SK-N-SH (cell line): Measurements from ENCODE around the gene TMEM94. TPM values are rescaled to one million over a fixed set of nuclear protein-coding genes. Genes with fewer than 3 reads are reported as not detected.

ENCODE experiments used
- CTCF ChIA-PET: fragments of 300-600, 350-600 bp; formaldehyde crosslinking; extraction: SDS; loops from one replicate; lab custom pipeline; 2021; lab: Yijun Ruan, JAX
- POLR2A ChIA-PET: fragments of 350-600 bp; sonication (Branson Sonifier 250); formaldehyde crosslinking; extraction: SDS; loops from one replicate; lab custom pipeline; 2020; ENCODE audit warnings: antibody characterized with exemption, inconsistent platforms; lab: Yijun Ruan, JAX
- DNase-seq: peaks from one replicate; pipeline ENCODE4 v3.0.0; 2012
- H2AFZ ChIP-seq: fragments of 200-600 bp; sonication (generic); 2 replicates; pipeline ENCODE4 v1.8.1; 2016; ENCODE audit warnings: antibody characterized with exemption, mild to moderate bottlenecking, low read depth
- H3F3A ChIP-seq: fragments of 200-600 bp; sonication (generic); replicated peaks from 2 replicates; pipeline ENCODE3; 2016; ENCODE audit warnings: antibody characterized with exemption, mild to moderate bottlenecking; ENCODE audit not compliant: insufficient read depth
- H3K27ac ChIP-seq, 2 experiments: fragments of 200-500 bp in 1 of 2; fragments of 200-600 bp in 1 of 2; sonication (Bioruptor generic) in 1 of 2; sonication (generic), shearing (Covaris generic) in 1 of 2; 2 replicates each; pipeline versions ENCODE4 v1.5.1 to v1.6.1; 2014 to 2016; ENCODE audit warnings: low read depth in 2 of 2, inconsistent platforms in 1 of 2, low read length in 1 of 2, mild to moderate bottlenecking in 1 of 2, mixed read lengths in 1 of 2
- H3K27me3 ChIP-seq: fragments of 200-600 bp; sonication (generic), shearing (Covaris generic); 2 replicates; pipeline ENCODE4 v1.6.1; 2016; ENCODE audit warnings: mixed run types; ENCODE audit not compliant: insufficient read depth
- H3K36me3 ChIP-seq, 2 experiments: fragments of 200-500 bp in 1 of 2; fragments of 200-600 bp in 1 of 2; sonication (Bioruptor generic) in 1 of 2; sonication (generic) in 1 of 2; replicated peaks in 1 of 2; 2 replicates each; pipeline versions ENCODE3 to v1.5.1; 2014 to 2016; ENCODE audit warnings: low read length in 1 of 2, mild to moderate bottlenecking in 1 of 2; ENCODE audit not compliant: insufficient read depth in 2 of 2, control insufficient read depth in 1 of 2
- H3K4me1 ChIP-seq, 2 experiments: fragments of 200-500 bp in 1 of 2; fragments of 200-600 bp in 1 of 2; sonication (Bioruptor generic) in 1 of 2; sonication (generic), shearing (Covaris generic) in 1 of 2; 2 replicates each; pipeline versions ENCODE4 v1.5.1 to v1.6.1; 2014 to 2016; ENCODE audit warnings: low read depth in 1 of 2, low read length in 1 of 2, mixed run types in 1 of 2; ENCODE audit not compliant: insufficient read depth in 2 of 2, control insufficient read depth in 1 of 2
- H3K4me2 ChIP-seq: fragments of 200-600 bp; sonication (generic), shearing (Covaris generic); 2 replicates; pipeline ENCODE4 v1.6.1; 2017; ENCODE audit warnings: mixed run types
- H3K4me3 ChIP-seq, 2 experiments: fragments of 200-500 bp in 1 of 2; fragments of 200-600 bp in 1 of 2; sonication (Bioruptor generic) in 1 of 2; sonication (generic), shearing (Covaris generic) in 1 of 2; 2 replicates each; pipeline versions ENCODE4 v1.5.1 to v1.8.1; 2014 to 2016; ENCODE audit warnings: low read depth in 2 of 2, inconsistent platforms in 1 of 2, low read length in 1 of 2, mild to moderate bottlenecking in 1 of 2, mixed read lengths in 1 of 2, moderate library complexity in 1 of 2
- H3K79me2 ChIP-seq: fragments of 200-600 bp; sonication (generic); 2 replicates; pipeline ENCODE4 v1.8.1; 2017; ENCODE audit warnings: mild to moderate bottlenecking; ENCODE audit not compliant: insufficient read depth
- H3K9ac ChIP-seq: fragments of 200-600 bp; sonication (generic); 2 replicates; pipeline ENCODE4 v1.6.1; 2017; ENCODE audit warnings: mixed run types
- H3K9me2 ChIP-seq: fragments of 200-600 bp; sonication (generic); 2 replicates; pipeline ENCODE4 v1.6.1; 2017; ENCODE audit warnings: mixed run types
- H3K9me3 ChIP-seq: fragments of 200-600 bp; sonication (generic); 2 replicates; pipeline ENCODE4 v1.6.1; 2017; ENCODE audit warnings: mixed run types, mild to moderate bottlenecking, moderate library complexity
- H4K20me1 ChIP-seq: fragments of 200-600 bp; sonication (generic); 2 replicates; pipeline ENCODE4 v1.6.1; 2017; ENCODE audit warnings: mild to moderate bottlenecking, mixed run types; ENCODE audit not compliant: insufficient read depth
- ELF1 ChIP-seq: IDR thresholded peaks from 2 replicates; pipeline ENCODE4 v1.4.0; 2012
- GATA2 ChIP-seq: sonication (generic); formaldehyde crosslinking; IDR thresholded peaks from 2 replicates; pipeline ENCODE4 v1.5.0; 2020; ENCODE audit warnings: mild to moderate bottlenecking, missing genetic modification reagents
- MXI1 ChIP-seq: IDR thresholded peaks from 2 replicates; pipeline ENCODE4 v1.6.1; 2012; ENCODE audit warnings: mild to moderate bottlenecking, low read depth, low read length, improper control_type of control experiment
- NFIC ChIP-seq: IDR thresholded peaks from 2 replicates; pipeline ENCODE4 v1.4.0; 2012; ENCODE audit warnings: borderline replicate concordance
- RAD21 ChIP-seq: IDR thresholded peaks from 2 replicates; pipeline ENCODE4 v1.6.1; 2012; ENCODE audit warnings: mild to moderate bottlenecking, low read length
- RCOR1 ChIP-seq: fragments of 150-350 bp; IDR thresholded peaks from 2 replicates; pipeline ENCODE4 v1.6.1; 2017; ENCODE audit warnings: antibody characterized with exemption, low read length
- RXRA ChIP-seq: IDR thresholded peaks from 2 replicates; pipeline ENCODE4 v1.4.0; 2012; ENCODE audit warnings: low read depth, mild to moderate bottlenecking, borderline replicate concordance
- TAF1 ChIP-seq: IDR thresholded peaks from 2 replicates; pipeline ENCODE4 v1.6.1; 2012; ENCODE audit warnings: low read depth, mild to moderate bottlenecking, low read length, moderate library complexity, borderline replicate concordance
- TCF12 ChIP-seq: IDR thresholded peaks from 2 replicates; pipeline ENCODE4 v1.4.0; 2012
- TEAD4 ChIP-seq: IDR thresholded peaks from 2 replicates; pipeline ENCODE4 v1.4.0; 2012; ENCODE audit warnings: mild to moderate bottlenecking, borderline replicate concordance; ENCODE audit not compliant: insufficient read depth
- WGBS: methylation state at CpG from one replicate; pipeline ENCODE4 v1.1.6; 2017; ENCODE audit warnings: low lambda C conversion rate; 5-methylcytosine and 5-hydroxymethylcytosine counted together
- polyA plus RNA-seq, 3 experiments: library from polyadenylated mRNA; depleted of rRNA; stranded (reverse); fragments of >200 nt; gene quantifications; 2 replicates each; pipeline ENCODE4 v1.2.3, GENCODE V29; 2012
- TF ChIP-seq, protein P1 (sequence below): IDR thresholded peaks from 2 replicates; pipeline ENCODE4; 2012
- TF ChIP-seq, protein P2 (sequence below): fragments of 150-350 bp; IDR thresholded peaks from 2 replicates; pipeline ENCODE4 v1.6.1; 2017; ENCODE audit warnings: antibody characterized with exemption, low read length, low read depth, borderline replicate concordance
- TF ChIP-seq, protein P3 (sequence below): fragments of 150-350 bp; IDR thresholded peaks from 2 replicates; pipeline ENCODE4 v1.6.1; 2016; ENCODE audit warnings: mild to moderate bottlenecking, low read depth, low read length
- TF ChIP-seq, protein P4 (sequence below): IDR thresholded peaks from 2 replicates; pipeline ENCODE4 v1.6.1; 2012; ENCODE audit warnings: mild to moderate bottlenecking, low read depth, low read length, moderate library complexity
- TF ChIP-seq, protein P5 (sequence below): IDR thresholded peaks from 2 replicates; pipeline ENCODE4 v1.4.0; 2012; ENCODE audit warnings: low read depth, borderline replicate concordance
- TF ChIP-seq, protein P6 (sequence below): IDR thresholded peaks from 2 replicates; pipeline ENCODE4 v1.4.0; 2012; ENCODE audit warnings: low read depth, borderline replicate concordance

Gene TMEM94
- polyA plus RNA-seq, 1 of the 3 experiments (the other 2 are of a cell fraction), result 89.9 TPM

DNA sequence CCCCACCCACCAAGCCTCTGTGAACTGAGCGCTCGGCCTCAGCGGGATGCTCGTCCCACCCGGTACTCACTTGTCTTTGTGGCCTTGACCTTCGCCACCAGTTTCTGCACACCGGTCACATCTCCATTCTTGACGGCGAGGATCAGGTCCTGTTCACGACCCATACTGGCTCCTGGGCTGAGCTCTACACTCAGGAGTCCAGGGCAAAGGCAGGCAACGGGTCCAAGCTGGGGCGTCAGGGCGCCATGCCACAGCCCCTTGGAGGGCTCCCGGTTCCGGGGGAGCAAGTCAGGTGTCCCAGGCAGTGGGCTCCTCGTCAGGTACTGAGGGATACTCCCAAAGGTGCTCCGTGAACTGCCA, 57.2 kb downstream of the TMEM94 start:
- H3K79me2 ChIP-seq, result peaks cover 24% of the 10 kb centered on the region; the same call in 1 of the 2 replicates
- WGBS, result 97% methylated on average over 17 of the region's 17 CpGs
- H3K4me3 ChIP-seq, result peak overlapping the region; percentile 81 to 98; a peak in 3 of 4 replicates
- H3K27me3 ChIP-seq, result no peaks in the 10 kb centered on the region
- no peaks in the 10 kb centered on the region for H3F3A ChIP-seq
- H3K36me3 ChIP-seq, result peaks cover 0 to 2% of the 10 kb centered on the region in 2 experiments
- H3K9ac ChIP-seq, result 0 out of 2 replicates have a peak overlapping the region, but pooled peaks have one; percentile 78
- ChIA-PET POLR2A (no interaction called here), CTCF (interaction anchor here (1.0 to 1.8 kb wide), 8 partner anchors 8 to 236 kb away, joined by 3 to 9 read pairs (median 4); partner anchors contain the start of gene SMIM5)
- H4K20me1 ChIP-seq, result peaks cover 39% of the 10 kb centered on the region
- TF ChIP-seq GATA2 (CRISPR knock-in tag) (no peak), RCOR1 (no peak), RXRA (no peak), TCF12 (no peak), TEAD4 (no peak), ELF1 (no peak), RAD21 (no peak), MXI1 (no peak), TAF1 (no peak), NFIC (no peak)
- TF ChIP-seq, protein P1, sequence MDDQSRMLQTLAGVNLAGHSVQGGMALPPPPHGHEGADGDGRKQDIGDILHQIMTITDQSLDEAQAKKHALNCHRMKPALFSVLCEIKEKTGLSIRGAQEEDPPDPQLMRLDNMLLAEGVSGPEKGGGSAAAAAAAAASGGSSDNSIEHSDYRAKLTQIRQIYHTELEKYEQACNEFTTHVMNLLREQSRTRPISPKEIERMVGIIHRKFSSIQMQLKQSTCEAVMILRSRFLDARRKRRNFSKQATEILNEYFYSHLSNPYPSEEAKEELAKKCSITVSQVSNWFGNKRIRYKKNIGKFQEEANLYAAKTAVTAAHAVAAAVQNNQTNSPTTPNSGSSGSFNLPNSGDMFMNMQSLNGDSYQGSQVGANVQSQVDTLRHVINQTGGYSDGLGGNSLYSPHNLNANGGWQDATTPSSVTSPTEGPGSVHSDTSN, result no peak
- TF ChIP-seq, protein P2, sequence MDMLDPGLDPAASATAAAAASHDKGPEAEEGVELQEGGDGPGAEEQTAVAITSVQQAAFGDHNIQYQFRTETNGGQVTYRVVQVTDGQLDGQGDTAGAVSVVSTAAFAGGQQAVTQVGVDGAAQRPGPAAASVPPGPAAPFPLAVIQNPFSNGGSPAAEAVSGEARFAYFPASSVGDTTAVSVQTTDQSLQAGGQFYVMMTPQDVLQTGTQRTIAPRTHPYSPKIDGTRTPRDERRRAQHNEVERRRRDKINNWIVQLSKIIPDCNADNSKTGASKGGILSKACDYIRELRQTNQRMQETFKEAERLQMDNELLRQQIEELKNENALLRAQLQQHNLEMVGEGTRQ, result no peak
- TF ChIP-seq, protein P3, sequence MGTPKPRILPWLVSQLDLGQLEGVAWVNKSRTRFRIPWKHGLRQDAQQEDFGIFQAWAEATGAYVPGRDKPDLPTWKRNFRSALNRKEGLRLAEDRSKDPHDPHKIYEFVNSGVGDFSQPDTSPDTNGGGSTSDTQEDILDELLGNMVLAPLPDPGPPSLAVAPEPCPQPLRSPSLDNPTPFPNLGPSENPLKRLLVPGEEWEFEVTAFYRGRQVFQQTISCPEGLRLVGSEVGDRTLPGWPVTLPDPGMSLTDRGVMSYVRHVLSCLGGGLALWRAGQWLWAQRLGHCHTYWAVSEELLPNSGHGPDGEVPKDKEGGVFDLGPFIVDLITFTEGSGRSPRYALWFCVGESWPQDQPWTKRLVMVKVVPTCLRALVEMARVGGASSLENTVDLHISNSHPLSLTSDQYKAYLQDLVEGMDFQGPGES, result no peak
- TF ChIP-seq, protein P4, sequence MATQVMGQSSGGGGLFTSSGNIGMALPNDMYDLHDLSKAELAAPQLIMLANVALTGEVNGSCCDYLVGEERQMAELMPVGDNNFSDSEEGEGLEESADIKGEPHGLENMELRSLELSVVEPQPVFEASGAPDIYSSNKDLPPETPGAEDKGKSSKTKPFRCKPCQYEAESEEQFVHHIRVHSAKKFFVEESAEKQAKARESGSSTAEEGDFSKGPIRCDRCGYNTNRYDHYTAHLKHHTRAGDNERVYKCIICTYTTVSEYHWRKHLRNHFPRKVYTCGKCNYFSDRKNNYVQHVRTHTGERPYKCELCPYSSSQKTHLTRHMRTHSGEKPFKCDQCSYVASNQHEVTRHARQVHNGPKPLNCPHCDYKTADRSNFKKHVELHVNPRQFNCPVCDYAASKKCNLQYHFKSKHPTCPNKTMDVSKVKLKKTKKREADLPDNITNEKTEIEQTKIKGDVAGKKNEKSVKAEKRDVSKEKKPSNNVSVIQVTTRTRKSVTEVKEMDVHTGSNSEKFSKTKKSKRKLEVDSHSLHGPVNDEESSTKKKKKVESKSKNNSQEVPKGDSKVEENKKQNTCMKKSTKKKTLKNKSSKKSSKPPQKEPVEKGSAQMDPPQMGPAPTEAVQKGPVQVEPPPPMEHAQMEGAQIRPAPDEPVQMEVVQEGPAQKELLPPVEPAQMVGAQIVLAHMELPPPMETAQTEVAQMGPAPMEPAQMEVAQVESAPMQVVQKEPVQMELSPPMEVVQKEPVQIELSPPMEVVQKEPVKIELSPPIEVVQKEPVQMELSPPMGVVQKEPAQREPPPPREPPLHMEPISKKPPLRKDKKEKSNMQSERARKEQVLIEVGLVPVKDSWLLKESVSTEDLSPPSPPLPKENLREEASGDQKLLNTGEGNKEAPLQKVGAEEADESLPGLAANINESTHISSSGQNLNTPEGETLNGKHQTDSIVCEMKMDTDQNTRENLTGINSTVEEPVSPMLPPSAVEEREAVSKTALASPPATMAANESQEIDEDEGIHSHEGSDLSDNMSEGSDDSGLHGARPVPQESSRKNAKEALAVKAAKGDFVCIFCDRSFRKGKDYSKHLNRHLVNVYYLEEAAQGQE, result no peak
- TF ChIP-seq, protein P5, sequence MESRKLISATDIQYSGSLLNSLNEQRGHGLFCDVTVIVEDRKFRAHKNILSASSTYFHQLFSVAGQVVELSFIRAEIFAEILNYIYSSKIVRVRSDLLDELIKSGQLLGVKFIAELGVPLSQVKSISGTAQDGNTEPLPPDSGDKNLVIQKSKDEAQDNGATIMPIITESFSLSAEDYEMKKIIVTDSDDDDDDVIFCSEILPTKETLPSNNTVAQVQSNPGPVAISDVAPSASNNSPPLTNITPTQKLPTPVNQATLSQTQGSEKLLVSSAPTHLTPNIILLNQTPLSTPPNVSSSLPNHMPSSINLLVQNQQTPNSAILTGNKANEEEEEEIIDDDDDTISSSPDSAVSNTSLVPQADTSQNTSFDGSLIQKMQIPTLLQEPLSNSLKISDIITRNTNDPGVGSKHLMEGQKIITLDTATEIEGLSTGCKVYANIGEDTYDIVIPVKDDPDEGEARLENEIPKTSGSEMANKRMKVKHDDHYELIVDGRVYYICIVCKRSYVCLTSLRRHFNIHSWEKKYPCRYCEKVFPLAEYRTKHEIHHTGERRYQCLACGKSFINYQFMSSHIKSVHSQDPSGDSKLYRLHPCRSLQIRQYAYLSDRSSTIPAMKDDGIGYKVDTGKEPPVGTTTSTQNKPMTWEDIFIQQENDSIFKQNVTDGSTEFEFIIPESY, result no peak
- TF ChIP-seq, protein P6, sequence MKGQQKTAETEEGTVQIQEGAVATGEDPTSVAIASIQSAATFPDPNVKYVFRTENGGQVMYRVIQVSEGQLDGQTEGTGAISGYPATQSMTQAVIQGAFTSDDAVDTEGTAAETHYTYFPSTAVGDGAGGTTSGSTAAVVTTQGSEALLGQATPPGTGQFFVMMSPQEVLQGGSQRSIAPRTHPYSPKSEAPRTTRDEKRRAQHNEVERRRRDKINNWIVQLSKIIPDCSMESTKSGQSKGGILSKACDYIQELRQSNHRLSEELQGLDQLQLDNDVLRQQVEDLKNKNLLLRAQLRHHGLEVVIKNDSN, result no peak
- H3K9me2 ChIP-seq, result no peaks in the 10 kb centered on the region
- H3K4me2 ChIP-seq, result peak overlapping the region; percentile 100
- H3K4me1 ChIP-seq, result peaks cover 6 to 39% of the 10 kb centered on the region in 2 experiments; a peak in 1 of 4 replicates
- H2AFZ ChIP-seq, result no peak overlapping the region
- H3K27ac ChIP-seq, result no peak overlapping the region
- no peaks in the 10 kb centered on the region for H3K9me3 ChIP-seq
- DNase-seq, result no peak
